ENCODE results near the gene FAM184A.

GRCh38 chr6:118952683-118953082 lies 125.8 kb downstream of the FAM184A start:
- TF ChIP-seq RAD21 (IDR thresholded peaks at IDR 0.05; ENCODE audit: insufficient read depth, low read depth, low read length) (no peak), PBX3 (IDR thresholded peaks at IDR 0.05; ENCODE audit: insufficient replicate concordance, low read depth, low read length) (no peak), POLR2A (IDR thresholded peaks at IDR 0.05; ENCODE audit: low read depth, low read length) (no peak), ATF3 (IDR thresholded peaks at IDR 0.05; ENCODE audit: borderline replicate concordance, extremely low read depth, low read depth, low read length) (no peak), ZBTB33 (IDR thresholded peaks at IDR 0.05) (no peak), CBX5 (IDR thresholded peaks at IDR 0.05; ENCODE audit: low read depth) (no peak), SMC3 (IDR thresholded peaks at IDR 0.05; ENCODE audit: borderline replicate concordance, low read length) (no peak), SIN3A (IDR thresholded peaks at IDR 0.05; ENCODE audit: low read depth, low read length) (no peak)

All from GM12878 (cell line).